22Rv1 (cell line): ENCODE data around the gene GANAB.

Experiments
- CTCF ChIP-seq: fragments of 450-650 bp; IDR thresholded peaks from 2 replicates; pipeline ENCODE4 v1.5.1; 2017; ENCODE audit warnings: mild to moderate bottlenecking
- ZFX ChIP-seq: fragments of 450-650 bp; IDR thresholded peaks from 2 replicates; pipeline ENCODE4 v1.6.1; 2017; ENCODE audit warnings: antibody characterized with exemption, borderline replicate concordance

GRCh38 chr11:62654297-62654696, 7.9 kb upstream of the GANAB start:
- TF ChIP-seq CTCF (no peak), ZFX (no peak)
